G401.6 (cell line): Measurements from ENCODE around the gene KAT2B.

Experiments used
- FAIRE-seq: peaks from 2 replicates; lab custom pipeline; 2012; peaks lifted over from hg19 to GRCh38; lab: Jason Lieb, UNC

The KAT2B gene

GRCh38 chr3:20100151-20100550, 59.9 kb downstream of the KAT2B start:
- no peak for FAIRE-seq

GRCh38 chr3:20101041-20101440, 60.8 kb downstream of the KAT2B start:
- FAIRE-seq: no peak

GRCh38 chr3:20103731-20104130, 63.5 kb downstream of the KAT2B start:
- FAIRE-seq: no peak

- no peak for FAIRE-seq
Observed at GRCh38 chr3:20104167-20104661, 64.0 kb downstream of the KAT2B start.

- FAIRE-seq: no peak
Observed at GRCh38 chr3:20105513-20106280, 65.5 kb downstream of the KAT2B start.

- FAIRE-seq: no peak
Observed at GRCh38 chr3:20107722-20108121, 67.5 kb downstream of the KAT2B start.

- FAIRE-seq: no peak
Observed at GRCh38 chr3:20108869-20109268, 68.6 kb downstream of the KAT2B start.

- FAIRE-seq: no peak
Observed at GRCh38 chr3:20110826-20111225, 70.6 kb downstream of the KAT2B start.

- FAIRE-seq: no peak
Observed at GRCh38 chr3:20111836-20112235, 71.6 kb downstream of the KAT2B start.

GRCh38 chr3:20121088-20121487, 80.8 kb downstream of the KAT2B start:
- no peak for FAIRE-seq

- FAIRE-seq: no peak
Observed at GRCh38 chr3:20123131-20123652, 82.9 kb downstream of the KAT2B start.

GRCh38 chr3:20125289-20125688, 85.0 kb downstream of the KAT2B start:
- no peak for FAIRE-seq

GRCh38 chr3:20125897-20126296, 85.7 kb downstream of the KAT2B start:
- no peak for FAIRE-seq

- no peak for FAIRE-seq
Observed at GRCh38 chr3:20128358-20128757, 88.1 kb downstream of the KAT2B start.

GRCh38 chr3:20130106-20130505, 89.9 kb downstream of the KAT2B start:
- FAIRE-seq: no peak

- no peak for FAIRE-seq
Observed at GRCh38 chr3:20136231-20136630, 96.0 kb downstream of the KAT2B start.

GRCh38 chr3:20137647-20138046, 97.4 kb downstream of the KAT2B start:
- no peak for FAIRE-seq

- FAIRE-seq: no peak
Observed at GRCh38 chr3:20140881-20141280, 100.6 kb downstream of the KAT2B start.

GRCh38 chr3:20141316-20141715, 101.1 kb downstream of the KAT2B start:
- FAIRE-seq: no peak

- FAIRE-seq: no peak
Observed at GRCh38 chr3:20141851-20142250, 101.6 kb downstream of the KAT2B start.

- no peak for FAIRE-seq
Observed at GRCh38 chr3:20142517-20142916, 102.3 kb downstream of the KAT2B start.

GRCh38 chr3:20143519-20143918, 103.3 kb downstream of the KAT2B start:
- FAIRE-seq: no peak

- no peak for FAIRE-seq
Observed at GRCh38 chr3:20145874-20146273, 105.6 kb downstream of the KAT2B start.

- no peak for FAIRE-seq
Observed at GRCh38 chr3:20146301-20146700, 106.1 kb downstream of the KAT2B start.
